HG03469 (cell line): ENCODE data around the gene PRKCE.
"Not testable (repeated sequence)": the region's sequence is repeated elsewhere in the genome, so short reads cannot be mapped to it uniquely, and the experiment has no call there.

ENCODE experiments used
- ATAC-seq: cut with Tn5 transposase; IDR thresholded peaks from one replicate; pipeline ENCODE4 v1.9.1; 2021; ENCODE audit warnings: mild to moderate bottlenecking, moderate library complexity, moderate number of reproducible peaks; ENCODE audit not compliant: unreplicated experiment

Gene PRKCE

DNA sequence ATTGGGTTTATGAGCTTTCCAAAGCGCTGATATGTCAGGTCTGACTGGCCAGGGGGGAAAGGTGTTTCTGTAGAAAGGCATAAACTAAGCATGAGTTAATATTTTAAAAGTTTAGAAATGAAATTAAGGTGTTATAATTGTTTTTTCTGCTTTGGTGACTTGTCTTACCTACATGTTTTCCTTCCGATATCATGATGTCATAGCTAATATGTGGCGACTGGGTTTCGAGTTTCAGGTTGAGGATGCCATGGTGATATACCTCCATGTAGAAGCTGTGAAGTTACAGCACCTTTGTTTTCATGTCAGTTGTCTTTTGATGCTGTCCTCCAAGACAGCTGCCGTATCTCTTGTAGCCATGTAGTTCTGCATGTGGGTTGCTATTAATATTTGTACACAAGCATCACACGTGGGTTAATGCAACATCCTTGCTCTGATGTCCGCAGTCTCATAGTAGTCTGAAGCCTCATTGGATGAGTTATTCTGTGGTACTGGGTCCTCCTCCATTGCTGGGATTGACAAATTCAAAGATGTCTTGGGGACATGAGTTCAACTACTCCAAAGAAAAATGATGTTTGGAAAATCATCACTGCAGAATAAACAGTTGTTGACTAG is 230.6 kb downstream of the PRKCE start:
- no peak for ATAC-seq

DNA sequence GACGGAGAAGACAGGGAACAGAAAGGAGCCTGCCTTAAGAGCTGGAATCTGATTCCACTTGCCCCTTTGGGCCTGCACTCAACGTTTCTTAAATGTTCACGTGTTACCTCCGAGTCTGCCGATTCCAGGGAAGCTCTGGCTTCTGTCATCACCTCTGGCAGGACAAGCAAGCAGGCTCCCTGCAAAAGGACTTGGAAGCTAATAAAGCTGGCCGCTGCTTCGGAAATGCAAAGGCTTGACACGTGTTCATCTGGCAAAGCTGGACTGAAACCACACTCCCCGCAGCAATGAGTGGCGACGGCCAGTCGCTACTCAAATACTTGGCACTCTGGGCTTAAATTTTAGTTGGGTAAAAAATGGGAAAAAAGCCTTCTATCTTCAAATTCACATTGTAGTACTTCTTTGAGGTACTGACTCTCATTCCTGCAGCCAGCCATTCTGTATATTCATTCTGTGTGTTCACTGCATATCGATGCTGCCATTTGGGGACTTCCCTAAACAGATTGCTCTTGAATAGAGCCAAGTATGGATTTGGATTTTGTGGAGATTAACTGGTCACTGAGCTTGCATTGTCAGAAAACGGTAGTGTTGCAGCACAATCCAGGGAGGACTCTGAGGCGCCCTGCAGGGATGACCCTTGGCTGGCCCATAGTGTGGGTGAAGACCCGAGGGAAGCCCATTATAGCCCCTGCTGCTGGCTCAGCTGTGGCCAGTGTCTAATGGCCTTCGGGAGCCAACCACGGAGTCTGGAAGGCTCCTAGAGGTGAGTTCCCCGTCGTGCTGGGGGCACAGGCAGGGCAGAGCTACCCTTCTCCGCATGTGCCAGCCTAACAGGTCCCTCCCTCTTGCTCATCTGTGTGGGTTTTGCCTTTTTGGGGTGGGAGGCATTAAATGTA is 231.5 kb downstream of the PRKCE start:
- no peak for ATAC-seq

DNA sequence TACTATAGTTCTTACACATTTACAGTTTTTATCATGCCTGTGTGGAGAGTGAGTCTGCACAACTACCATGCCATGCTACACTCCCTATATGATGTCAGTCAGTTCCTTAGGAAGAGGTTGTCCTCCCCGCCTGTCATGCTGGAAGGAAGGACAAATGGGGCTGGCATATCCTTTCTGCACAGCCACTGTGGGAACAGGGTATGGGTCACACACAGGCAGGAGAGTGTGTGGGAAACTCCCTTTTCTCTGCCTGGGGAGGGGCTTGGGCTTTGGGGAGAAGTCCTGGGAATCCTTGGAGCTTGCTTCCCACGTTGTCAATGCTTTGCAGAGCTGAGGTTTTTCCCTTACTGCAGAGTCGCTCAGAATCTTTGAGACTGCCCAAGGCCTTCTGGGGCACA is 232.1 kb downstream of the PRKCE start:
- no peak for ATAC-seq

DNA sequence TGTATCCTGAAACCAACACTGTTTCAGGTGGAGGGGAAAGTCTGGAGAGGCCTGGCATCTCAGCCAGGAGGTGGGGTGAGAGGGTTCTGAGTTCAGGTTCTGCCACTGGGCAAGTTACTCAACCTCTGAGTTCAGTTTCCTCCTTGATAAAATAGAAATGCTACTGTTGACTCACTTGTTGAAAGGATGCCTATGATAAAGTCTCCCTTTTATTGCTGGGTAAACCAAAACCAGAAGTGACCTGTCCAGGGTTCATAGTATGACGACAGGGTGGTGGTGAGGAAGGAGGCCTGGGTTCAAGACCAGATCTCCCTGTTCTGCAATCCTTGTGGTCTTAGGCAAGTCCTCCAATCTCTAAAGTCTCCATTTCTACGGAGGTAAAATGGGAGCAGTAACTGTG is 232.7 kb downstream of the PRKCE start:
- no peak for ATAC-seq

DNA sequence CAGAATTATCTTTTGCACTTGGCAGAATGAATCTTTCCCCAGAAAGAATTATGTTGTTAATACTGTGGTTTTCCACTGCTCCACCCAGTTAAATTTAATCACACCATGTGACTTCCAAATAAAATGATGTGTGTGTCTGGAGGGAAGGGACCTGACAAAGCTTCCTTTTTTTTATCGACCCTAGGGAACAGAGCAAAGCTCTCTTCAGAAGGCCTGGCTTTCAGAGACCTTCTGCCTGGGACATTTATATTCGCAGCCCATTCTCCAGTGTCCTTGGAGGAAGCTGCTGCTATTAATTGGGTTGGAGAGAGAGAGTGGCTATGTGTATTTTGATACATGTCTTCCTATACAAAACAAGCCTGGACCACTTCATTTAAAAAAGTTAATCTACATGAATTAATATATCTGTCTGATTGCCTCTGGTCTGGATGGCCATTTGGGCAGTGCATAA is 233.7 kb downstream of the PRKCE start:
- no peak for ATAC-seq

DNA sequence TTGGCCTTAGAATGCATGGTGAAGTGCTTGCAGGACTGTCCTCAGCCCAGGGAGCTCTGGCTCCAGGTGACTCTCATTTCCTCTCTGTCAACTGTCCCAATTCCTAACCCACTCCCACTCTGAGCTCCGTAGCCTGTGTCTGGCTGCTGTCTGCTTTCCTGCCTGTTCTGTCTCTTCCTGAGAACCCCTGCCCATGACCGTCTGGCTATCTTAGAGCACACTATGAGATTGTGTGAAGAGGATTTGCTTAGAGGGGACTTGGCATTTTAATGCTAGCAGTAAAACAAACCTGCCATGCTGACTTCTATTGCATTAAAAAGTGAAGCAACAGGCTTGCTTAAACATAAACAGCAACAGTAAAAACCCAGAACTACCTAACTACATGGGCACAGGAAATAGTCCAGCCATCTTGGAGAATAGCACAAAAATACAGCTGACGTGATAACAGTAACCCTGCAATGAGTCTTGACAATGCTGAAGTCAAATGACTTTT is 234.7 kb downstream of the PRKCE start:
- no peak for ATAC-seq

DNA sequence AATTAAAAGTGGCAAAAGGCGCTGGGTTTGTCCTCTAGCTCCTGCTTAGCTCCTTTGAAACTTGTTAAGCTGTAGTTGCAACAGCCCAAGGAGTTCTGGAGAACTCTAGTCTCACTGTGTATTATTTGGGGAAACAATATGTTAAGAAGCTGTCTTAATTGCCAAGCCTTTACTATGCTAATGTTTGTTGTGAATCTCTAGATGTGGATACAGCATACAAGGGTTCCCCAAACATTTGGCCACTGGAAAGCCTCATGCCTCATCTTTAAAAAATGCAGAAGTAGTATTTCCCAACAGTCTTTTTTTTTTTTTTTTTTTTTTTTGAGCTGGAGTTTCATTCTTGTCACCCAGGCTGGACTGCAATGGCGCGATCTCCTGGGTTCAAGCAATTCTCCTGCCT is 236.7 kb downstream of the PRKCE start:
- no peak for ATAC-seq

DNA sequence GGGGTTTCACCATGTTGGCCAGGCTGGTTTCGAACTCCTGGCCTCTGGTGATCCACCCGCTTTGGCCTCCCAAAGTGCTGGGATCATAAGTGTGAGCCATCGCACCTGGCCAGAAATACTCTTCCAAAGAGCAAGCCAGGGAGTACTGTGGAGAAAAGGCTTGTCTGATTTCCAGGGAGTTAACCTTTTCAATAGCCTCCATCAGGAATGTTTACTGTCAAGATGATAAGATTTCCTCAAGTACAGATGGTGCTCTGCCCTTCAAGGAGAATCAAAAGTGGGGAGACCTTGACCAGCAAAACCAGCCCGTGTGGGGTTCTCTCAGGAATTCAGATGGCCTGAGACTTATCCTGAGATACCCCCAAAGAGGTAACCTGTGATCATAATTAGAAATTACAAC is 237.2 kb downstream of the PRKCE start:
- ATAC-seq = no peak

DNA sequence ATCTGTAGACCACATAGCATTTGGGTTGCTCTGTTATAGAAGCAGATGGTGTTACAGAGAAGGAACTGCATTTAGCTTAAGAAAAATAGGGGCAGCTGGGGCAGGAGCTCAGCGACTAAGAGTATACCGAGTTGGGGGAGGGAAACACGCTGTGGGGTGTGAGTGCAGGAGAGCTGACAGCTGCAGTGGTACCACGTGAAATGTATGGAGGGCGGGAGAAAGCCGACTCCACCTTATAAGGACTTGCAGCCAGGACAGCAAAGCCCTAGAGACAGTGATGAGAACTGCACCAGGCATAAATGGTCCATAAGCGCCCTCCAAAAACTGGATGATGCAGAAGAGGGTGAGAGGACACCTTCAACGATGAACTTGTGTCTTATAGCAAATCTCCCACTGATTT is 237.6 kb downstream of the PRKCE start:
- peak; percentile 63 for ATAC-seq

DNA sequence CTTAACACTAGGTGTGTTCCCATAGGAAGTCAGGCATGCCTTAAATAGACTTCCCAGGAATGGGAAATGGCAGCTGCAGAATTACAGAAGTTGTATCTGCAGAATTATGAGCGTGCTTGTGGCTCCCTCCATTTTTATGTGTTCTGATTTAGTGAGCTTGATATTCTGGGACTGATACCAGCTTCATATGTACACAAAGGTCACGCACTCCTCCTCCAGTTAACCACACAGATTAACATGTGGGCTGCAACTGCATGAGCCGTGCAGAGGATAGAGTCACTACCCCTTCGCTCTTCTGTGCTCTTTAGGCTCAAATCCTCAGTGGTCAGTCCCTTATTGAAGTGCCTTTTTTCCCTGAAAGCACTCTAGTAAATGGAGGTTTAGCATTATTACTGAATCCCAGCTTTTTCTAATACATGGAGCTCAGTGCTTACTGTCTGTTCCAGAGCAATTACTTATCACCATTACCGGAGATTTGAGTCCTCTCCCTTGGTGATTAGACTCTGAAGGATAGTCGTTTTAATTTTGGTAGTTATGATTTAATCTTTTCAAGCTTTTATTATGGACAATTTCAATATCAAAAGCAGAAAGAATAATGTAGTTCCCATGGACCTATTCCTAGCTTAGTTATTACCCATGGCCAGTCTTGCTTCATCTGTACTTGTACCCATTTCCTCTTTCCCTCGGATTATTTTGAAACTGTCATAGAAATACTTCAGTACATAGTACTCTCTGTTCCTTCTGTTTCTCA is 238.3 kb downstream of the PRKCE start:
- ATAC-seq = peak; percentile 30

DNA sequence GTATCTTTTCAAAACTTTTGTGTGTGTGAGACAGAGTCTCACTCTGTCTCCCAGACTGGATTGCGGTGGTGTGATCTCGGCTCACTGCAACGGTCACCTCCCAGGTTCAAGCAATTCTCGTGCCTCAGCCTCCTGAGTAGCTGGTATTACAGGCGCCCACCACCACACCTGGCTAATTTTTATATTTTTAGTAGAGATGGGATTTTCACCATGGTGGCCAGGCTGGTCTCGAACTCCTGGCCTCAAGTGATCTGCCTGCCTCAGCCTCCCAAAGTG is 238.8 kb downstream of the PRKCE start:
- ATAC-seq = not testable (repeated sequence)

DNA sequence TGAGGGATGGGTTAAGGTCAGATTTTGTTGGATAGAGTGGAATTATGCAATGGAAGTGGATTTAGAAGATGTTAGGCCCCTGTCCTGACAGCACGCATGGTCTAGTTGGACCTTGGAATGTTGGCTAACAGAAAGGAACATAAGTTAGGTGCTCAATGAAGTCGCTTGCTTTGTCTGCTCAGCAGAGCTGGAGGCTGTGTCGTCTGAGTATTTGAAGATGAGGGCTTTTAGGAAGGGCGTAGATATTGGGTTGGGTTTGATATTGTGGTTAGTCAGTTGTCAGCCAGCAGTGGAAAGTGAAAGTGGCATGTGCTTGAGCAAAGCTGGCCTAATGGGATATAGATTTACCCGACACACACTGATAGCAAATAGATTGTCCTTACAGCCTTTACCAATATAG is 239.3 kb downstream of the PRKCE start:
- no peak for ATAC-seq

DNA sequence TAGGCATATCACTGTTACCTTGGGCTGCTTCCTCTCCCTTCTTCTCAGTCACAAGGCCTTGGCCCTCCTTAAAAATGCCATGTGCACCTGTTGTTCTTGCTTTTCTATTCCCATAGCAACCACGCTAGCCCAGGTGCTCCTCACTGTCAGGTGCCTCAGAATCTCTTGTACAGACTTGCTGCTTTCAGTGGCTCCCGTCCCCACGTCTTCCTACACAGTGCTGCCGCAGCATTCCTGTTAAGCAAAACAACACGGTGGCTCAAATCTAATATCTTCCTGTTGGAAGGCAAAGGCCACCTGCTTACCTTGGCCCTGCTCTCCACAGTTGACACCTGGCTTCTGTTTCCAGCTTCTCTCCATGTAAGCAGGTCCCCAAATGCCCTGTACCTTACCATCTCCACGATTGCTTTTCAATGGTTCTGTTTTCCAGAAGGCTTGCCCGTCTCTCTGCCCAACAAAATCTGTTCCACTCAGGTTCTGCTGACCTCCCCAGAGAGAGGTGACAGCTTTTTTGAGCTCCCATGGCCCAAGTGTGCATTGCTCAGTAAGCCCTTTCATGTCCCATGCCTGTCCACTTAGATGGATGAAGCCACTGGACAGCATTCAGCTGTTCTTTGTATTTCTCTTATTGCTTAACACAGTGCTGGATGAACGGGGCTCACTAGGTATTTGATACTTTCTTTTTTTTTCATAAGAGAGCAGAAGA is 240.4 kb downstream of the PRKCE start:
- no peak for ATAC-seq

DNA sequence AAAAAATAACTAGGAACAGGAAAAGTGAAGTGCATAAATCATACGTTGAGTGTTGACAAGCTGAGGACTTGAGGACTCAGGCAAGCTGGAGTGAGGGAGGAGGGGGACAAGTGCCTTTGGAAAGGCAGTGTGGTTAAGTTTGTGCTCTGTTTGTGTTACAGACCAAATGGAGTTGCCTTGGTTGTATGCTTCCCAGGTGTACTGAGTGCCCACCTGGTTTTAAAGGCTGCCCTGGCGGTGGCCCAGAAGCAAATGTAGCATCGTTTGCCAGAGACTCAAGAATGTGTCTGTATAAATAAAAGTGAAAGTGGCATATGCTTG is 240.9 kb downstream of the PRKCE start:
- ATAC-seq = no peak

DNA sequence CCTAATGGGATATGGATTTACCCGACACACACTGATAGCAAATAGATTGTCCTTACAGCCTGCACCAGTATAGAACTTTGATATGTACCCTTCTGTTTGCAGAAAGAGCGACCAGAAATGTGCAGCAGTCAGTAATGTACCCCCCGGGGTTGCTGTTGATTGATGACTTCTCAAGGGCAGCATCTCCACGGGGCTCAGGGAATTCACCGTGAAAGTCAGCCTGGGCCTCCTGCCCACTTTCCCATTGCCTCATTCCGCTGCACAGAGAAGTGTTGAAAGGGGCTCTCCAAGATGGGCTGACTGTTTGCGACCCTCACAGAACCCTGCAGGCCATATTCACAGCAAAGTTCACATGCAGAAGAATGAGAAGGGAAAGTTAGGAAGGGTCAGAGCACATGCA is 241.3 kb downstream of the PRKCE start:
- ATAC-seq = no peak

DNA sequence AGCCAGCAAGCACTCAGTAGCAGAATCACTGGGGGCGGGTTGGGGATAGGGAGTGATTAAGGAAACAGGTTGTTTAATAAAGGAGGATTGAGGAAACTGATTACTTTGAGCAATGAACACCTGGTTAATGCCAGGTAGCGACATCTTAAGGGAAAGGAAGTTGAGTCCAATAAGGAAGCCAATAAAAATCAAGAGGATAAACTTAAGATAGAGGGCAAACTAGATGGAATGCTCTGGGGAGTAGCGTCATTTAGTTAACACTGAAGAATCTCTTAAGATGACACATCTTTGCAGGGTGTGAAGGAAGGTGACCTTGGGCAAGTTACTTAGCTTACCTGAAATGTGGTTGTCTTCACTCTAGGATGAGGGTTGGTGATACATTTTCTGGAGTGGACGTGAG is 242.7 kb downstream of the PRKCE start:
- ATAC-seq = no peak

DNA sequence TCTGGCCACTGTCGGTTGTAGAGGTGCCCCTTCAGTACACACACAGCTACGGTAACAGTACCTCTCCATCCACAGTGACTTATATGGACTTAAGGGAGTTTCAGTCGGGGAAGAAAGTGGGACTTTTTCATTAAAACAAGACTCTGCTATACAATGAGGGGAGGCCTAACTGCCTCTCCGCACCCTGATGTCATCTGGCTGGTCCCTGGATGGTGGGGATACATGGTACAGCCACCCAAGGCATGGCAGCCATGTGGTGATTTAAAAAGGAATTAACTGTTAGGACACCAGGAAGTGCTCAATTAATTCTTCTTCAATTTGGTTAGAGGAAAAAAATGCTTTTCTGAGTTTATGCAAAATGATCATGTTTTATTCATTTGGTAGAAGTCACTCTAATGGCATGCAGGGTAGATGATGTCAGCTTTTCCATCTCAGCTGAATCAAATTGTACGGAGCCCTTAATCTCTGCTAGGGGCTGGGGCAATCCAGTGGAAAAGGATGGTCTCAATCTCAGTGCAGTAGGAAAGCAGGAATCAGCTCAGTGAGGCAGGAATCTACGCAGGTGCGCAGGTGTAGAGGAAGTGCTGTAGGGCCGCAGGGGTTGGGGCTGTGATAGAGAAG is 243.9 kb downstream of the PRKCE start:
- ATAC-seq = no peak

DNA sequence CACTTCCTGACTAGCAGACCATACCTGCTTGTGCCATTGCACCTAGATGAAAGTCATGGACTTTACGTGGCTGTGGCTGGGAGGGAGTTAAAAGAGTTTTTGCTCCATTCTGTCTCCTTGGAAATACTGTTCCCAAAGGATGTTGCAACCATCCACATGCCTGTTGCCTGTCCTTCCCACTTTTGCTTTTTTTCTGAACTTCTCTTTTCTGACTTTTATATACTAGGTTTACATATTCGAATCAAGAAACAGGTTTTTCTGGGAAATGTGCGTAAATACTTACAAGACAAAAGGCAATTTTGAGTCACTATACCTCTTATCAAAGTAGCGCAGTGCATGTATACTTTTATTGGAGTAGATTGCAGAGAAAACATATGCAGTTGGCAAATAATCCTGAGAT is 244.8 kb downstream of the PRKCE start:
- ATAC-seq = no peak

DNA sequence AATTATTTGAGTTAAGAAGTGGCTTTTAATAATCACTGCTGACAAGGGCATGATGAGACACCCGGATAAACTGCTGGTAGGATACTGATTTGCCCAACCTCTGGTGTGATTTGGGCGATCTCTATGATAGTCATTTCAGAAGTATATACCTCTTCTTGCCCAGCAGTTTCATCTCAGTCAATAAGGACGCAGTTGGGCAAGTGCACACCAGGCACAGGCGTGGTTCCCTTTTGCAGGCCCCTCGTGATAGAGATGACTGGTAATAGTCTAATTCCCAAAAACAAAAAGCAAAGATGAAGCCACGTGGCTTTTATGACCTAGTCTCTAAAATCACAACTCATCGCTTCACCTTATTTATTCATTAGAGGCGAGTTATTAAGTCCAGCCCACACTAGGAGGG is 246.4 kb downstream of the PRKCE start:
- no peak for ATAC-seq

DNA sequence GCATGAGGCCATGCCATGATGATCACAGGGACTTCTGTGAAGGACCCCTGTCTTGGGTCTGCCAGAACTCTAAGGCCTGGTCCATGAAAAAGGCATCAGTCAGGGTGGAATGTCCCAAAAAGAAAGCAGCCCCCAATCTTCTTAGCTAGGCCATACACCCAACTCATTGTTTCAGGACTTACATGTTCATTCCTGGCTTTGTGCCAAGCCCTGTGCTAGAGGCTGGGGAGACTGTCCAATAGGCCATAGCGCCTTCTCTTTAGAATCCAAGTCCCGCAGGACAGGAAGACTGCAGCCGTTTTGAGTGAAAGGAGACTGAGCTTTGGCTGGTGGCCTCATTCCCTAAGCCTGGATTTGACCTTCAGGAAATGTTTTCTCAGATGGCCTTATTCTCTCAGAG is 247.3 kb downstream of the PRKCE start:
- ATAC-seq = no peak

DNA sequence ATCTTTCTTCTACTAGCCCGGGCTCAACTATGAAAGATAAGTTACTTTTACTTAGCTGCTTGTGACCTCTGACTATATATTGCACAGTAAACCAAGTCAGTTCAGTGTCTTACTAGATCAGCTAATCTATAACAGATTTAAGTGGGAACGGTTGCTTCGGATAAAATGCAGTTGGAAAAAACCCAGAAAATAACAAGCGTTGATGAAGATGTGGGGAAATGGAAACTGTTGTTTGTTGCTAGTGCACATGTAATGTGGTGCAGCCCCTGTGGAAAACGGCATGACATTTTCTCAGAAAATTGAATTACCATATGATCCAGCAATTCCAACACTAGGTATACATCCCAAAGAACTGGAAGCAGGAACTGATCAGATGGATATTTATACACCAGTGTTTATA is 248.5 kb downstream of the PRKCE start:
- ATAC-seq = no peak
